NCI-H1092 treated with DMSO at 0.1 percent for 48 hours (cell line): ENCODE measurements around the gene FAM83E.

Source experiments
- DNase-seq: peaks from one replicate; lab custom pipeline; 2025; lab: John Stamatoyannopoulos, UW

The FAM83E gene

DNA sequence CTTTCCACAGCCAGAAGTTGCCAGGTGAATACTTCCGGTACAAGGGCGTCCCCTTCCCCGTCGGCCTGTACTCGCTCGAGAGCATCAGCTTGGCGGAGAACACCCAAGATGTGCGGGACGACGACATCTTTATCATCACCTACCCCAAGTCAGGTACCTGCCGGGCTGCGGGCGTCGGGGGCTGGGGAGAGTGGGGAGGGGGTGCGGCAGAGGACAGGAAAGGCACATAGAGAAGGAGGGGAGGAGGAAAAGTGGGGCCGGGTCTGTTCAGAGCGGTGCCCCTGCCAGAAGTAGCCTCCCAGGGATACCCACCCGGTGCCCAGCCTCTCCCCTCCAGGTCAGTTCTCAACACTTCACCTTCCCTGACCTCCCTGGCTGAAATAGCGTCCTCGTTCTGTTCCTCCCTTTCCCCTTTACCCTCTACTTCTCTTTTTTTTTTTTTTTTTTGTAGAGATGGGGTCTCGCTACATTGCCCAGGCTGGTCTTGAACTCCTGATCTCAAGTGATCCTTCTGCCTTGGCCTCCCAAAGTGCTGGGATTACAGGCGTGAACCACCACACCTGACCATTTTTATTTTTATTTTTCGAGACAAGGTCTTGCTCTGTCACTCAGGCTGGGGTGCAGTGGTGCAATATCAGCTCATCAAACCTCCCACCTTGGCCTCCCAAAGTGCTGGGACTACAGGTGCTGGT lies 38.8 kb downstream of the FAM83E start:
- DNase-seq = no peak

DNA sequence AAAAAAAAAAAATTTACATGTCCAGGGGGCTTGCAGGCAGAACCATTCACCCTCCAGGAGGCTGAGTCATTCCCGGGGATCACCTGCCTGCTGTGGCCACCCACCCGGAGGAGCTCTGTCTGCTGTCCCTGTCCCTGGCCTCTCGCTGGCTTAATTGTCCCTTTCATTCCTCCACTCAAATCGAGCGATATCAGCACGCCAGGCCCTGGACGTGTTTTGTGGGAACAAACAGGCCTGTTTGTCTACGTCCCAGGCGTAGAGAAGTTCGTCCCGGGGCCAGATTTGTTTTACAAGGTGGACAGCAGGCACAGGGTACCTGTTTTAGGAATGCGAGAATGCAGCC lies 41.7 kb downstream of the FAM83E start:
- DNase-seq = no peak

- DNase-seq = peak; percentile 36
Measured at GRCh38 chr19:48571378-48572162, 43.3 kb downstream of the FAM83E start.

- no peak for DNase-seq
Measured at GRCh38 chr19:48569814-48570213, 45.1 kb downstream of the FAM83E start.

- DNase-seq = no peak
Measured at GRCh38 chr19:48568345-48568886, 46.5 kb downstream of the FAM83E start.

DNA sequence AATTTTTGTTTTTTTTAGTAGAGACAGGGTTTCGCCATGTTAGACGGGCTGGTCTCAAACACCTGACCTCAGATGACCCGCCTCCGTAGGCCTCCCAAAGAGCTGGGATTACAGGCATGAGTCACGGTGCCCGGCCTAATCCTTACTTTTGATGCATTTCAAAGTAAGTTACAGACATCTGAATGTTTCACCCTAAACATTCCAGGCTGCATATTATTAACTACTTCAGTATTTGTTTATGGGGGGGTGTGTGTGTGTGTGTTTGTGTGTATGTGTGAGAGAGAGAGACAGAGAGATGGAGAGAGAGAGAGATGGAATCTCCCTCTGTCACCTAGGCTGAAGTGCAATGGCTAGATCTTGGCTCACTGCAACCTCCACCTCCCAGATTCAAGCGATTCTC lies 49.8 kb downstream of the FAM83E start:
- no peak for DNase-seq
